NCI-H526 treated with DMSO at 0.1 percent for 48 hours (cell line): Measurements from ENCODE around the gene DNAAF6.
"Not testable (repeated sequence)": the region's sequence is repeated elsewhere in the genome, so short reads cannot be mapped to it uniquely, and the experiment has no call there.

Source experiments
- DNase-seq: peaks from one replicate; lab custom pipeline; 2025; lab: John Stamatoyannopoulos, UW

Gene DNAAF6

GRCh38 chrX:107205770-107206696, at the start of gene DNAAF6, which contains the start of gene NUP62CL:
Gene DNAAF6 (plus strand): TSS chrX:107206611. CDS start chrX:107212876, 6,265 bp downstream.
Gene NUP62CL (minus strand): TSS chrX:107206433. CDS start chrX:107175146, 31,287 bp downstream.
- peak; percentile 66 for DNase-seq

GRCh38 chrX:107157618-107158017, 48.8 kb upstream of the DNAAF6 start:
- DNase-seq = not testable (repeated sequence)

- DNase-seq = no peak
Measured at GRCh38 chrX:107167163-107167921, 39.1 kb upstream of the DNAAF6 start.

- no peak for DNase-seq
Measured at GRCh38 chrX:107168257-107168656, 38.2 kb upstream of the DNAAF6 start.

GRCh38 chrX:107168712-107169111, 37.7 kb upstream of the DNAAF6 start:
- DNase-seq = no peak

GRCh38 chrX:107171369-107172102, 34.9 kb upstream of the DNAAF6 start:
- DNase-seq = no peak

GRCh38 chrX:107197319-107197718, 9.1 kb upstream of the DNAAF6 start:
- DNase-seq = no peak

- DNase-seq = not testable (repeated sequence)
Measured at GRCh38 chrX:107198074-107198473, 8.3 kb upstream of the DNAAF6 start.

GRCh38 chrX:107199491-107199890, 6.9 kb upstream of the DNAAF6 start:
- DNase-seq = no peak

- peak; percentile 12 for DNase-seq
Measured at GRCh38 chrX:107204068-107204605, 2.3 kb upstream of the DNAAF6 start.

GRCh38 chrX:107206697-107207065, 270 bp downstream of the DNAAF6 start:
- no peak for DNase-seq

- DNase-seq = no peak
Measured at GRCh38 chrX:107207089-107207488, 678 bp downstream of the DNAAF6 start.

GRCh38 chrX:107207943-107208342, 1.5 kb downstream of the DNAAF6 start:
- no peak for DNase-seq

- DNase-seq = no peak
Measured at GRCh38 chrX:107213477-107213876, 7.1 kb downstream of the DNAAF6 start.

- no peak for DNase-seq
Measured at GRCh38 chrX:107226757-107227156, 20.3 kb downstream of the DNAAF6 start.

GRCh38 chrX:107227780-107228485, 21.5 kb downstream of the DNAAF6 start:
- DNase-seq = no peak

GRCh38 chrX:107228486-107228819, 22.0 kb downstream of the DNAAF6 start:
- DNase-seq = no peak

GRCh38 chrX:107272431-107272921, 66.1 kb downstream of the DNAAF6 start:
- no peak for DNase-seq

- DNase-seq = no peak
Measured at GRCh38 chrX:107273795-107274194, 67.4 kb downstream of the DNAAF6 start.

- DNase-seq = no peak
Measured at GRCh38 chrX:107288676-107289075, 82.3 kb downstream of the DNAAF6 start.

GRCh38 chrX:107290019-107290418, 83.6 kb downstream of the DNAAF6 start:
- DNase-seq = peak; percentile 0
